Measurements from ENCODE around the gene NRXN2. TPM values are rescaled to one million over a fixed set of nuclear protein-coding genes. Genes with fewer than 3 reads are reported as not detected.
A peak's percentile ranks its signal among the peaks of the same experiment; 100 is the strongest.

Gene NRXN2
- total RNA-seq, 8 experiments from 2014 or later = 0.51 to 120 (median 71.9) TPM

DNA sequence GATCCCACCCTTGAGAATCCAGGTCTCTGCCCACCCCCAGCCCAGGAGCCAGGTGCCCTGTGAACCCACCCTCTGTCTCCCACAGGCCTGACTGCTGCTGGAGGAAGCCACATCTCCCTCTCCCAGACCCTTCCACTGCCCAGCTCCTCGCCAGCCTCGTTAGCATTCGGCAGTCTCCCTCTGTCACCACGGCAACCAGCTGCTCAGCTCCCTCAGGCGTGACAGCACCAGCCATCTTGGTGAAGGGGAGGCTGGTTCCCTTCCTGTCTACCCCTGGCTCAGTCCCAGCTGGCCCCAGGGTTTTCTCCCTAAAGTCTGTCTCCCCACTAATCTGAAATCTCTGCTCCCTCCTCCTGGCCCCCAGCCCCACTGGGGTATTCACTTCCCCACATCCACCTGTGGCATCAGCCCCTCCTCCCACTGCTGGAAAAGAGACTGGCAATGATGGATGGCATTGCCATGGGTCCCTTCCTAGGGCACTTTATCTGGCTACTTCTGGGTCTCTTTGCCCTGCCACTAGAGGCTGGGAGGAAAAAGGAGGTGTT is 28.1 kb downstream of the NRXN2 start:
- Histone ChIP-seq H3K4me1 (replicated peaks in 1 of 2) (peaks cover 33 to 40% of the 10 kb centered on the region in 2 donors), H3K4me3 (no peak overlapping the region), H3K27ac (peak overlapping the region; percentile 14 to 57)
- in situ Hi-C loops (cut with MboI; ENCODE audit: low pct_unique_long_range_greater_than_20kb in 2 of 9, low sequenced_read_pairs in 9 of 9, unreplicated experiment in 9 of 9) = no loop called here
- 0% methylated on average over 5 of the region's 5 CpGs; no CpG with 5 or more reads in 9 of the 10 experiments for WGBS, 10 experiments
- ATAC-seq (replicated peaks in 6 of 8) = peak in 6 of 8 experiments; percentile 49 to 98 (median 96)

DNA sequence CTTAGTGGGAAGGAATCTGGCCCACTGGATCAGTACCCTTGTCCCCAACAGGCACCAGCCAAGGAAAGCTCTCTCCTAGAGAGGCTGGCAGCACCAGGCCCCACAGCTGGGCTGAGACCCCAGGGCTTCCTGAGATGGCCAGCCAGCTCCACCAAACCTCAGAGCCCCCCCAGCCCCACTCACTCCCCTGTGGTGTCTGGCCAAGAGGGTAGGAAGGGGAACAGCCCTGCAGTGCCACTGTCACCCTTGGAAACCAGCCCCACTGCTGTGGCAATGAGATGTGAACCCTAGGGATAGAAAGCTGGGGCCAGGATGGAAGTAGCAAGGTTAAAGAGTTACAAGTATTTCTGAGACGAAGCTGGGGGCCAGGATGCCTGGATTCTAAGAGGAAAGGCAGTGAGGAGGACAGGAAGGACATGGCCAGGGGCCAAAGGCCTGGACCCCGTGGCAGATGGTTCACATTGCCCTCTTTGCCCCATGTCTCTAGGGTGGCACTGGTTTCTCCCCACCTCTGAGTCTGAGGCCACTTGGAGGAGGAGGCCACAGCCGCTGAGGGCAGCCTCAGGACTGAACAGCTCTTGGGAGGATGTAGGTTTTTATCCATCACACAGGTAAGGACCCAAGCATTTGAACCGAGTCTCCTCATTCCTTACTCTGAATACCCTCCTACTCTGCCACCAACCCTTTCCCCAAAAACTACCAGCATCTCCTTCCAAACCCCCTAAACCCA is 28.8 kb downstream of the NRXN2 start:
- Histone ChIP-seq H3K4me3 (no peak overlapping the region), H3K27ac (peak overlapping the region; percentile 14 to 57), H3K4me1 (replicated peaks in 1 of 2) (peaks cover 33 to 41% of the 10 kb centered on the region in 2 donors)
- 14 to 68% (median 44%) methylated on average over 1 to 3 of the region's 4 CpGs; no CpG with 5 or more reads in 4 of the 10 experiments for whole genome bisulfite sequencing, 10 experiments
- peak in 5 of 8 experiments; percentile 7 to 23 (median 15) for ATAC-seq (replicated peaks in 6 of 8)
- in situ Hi-C loops (cut with MboI; ENCODE audit: low pct_unique_long_range_greater_than_20kb in 2 of 9, low sequenced_read_pairs in 9 of 9, unreplicated experiment in 9 of 9) = no loop called here

DNA sequence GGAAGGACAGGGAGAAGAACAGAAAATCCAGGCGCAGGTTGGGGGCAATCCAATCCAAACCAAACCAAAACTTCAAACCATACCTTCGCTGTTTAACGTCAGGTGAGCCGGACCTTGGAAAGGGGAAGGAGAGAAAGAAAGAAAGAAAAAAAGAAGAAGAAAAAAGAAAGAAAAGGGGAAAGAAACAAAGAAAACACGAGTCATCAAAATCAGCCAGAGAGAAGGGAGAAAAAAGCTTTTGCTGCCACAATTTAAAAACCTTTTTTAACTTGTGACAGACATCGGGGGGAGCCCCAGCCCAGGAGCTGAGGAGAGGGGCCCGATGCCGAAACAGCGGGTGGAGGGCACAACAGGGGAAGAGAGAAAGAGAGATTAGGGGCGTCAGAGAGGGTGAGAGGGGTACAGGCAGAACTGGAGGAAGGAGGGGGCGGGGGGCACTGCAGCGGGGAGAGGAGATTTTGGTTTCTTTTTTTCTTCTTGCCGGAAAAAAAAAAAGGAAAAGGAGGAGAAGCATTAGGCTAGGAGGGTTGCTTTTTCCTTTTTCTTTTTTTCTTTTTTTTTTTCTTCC is 30.1 kb downstream of the NRXN2 start:
- in situ Hi-C loops (cut with MboI; ENCODE audit: low pct_unique_long_range_greater_than_20kb in 2 of 9, low sequenced_read_pairs in 9 of 9, unreplicated experiment in 9 of 9) = no loop called here

DNA sequence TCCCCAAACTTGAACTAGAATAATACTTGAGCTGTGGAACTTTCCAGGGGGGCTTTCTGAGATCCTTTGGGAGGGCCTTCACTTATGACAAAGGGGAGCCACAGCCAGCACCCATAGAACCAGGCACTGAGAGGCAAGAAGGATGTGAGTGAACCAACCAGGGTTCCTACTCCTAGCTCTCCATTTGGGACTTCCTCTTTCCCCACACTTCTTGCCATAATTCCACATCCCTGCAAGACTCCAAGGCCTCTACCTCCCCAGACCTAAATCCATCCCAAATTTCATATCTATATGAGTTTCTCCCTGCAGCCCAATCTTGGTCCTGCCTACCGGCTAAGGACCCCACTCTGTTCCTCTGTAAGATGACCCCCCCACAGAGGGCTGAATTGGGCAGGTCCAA is 31.5 kb downstream of the NRXN2 start:
- WGBS, 10 experiments = 33 to 100% (median 83%) methylated on average over 1 of the region's 1 CpG; no CpG with 5 or more reads in 4 of the 10 experiments
- H3K4me1 ChIP-seq (replicated peaks in 1 of 2) = peaks cover 49 to 59% of the 10 kb centered on the region in 2 donors
- H3K4me3 ChIP-seq = no peak overlapping the region
- in situ Hi-C loops (cut with MboI; ENCODE audit: low pct_unique_long_range_greater_than_20kb in 2 of 9, low sequenced_read_pairs in 9 of 9, unreplicated experiment in 9 of 9) = no loop called here
- H3K27ac ChIP-seq = no peak overlapping the region
- no peak for ATAC-seq (replicated peaks in 6 of 8)

More for the DNA sequence above, 30.1 kb downstream of the NRXN2 start:
- H3K4me3 ChIP-seq = no peak overlapping the region
- no peak overlapping the region for H3K27ac ChIP-seq
- ATAC-seq (replicated peaks in 6 of 8) = no peak
- WGBS, 10 experiments = 0 to 67% (median 39%) methylated on average over 4 to 11 of the region's 13 CpGs; no CpG with 5 or more reads in 1 of the 10 experiments
- H3K4me1 ChIP-seq (replicated peaks in 1 of 2) = peaks cover 44 to 54% of the 10 kb centered on the region in 2 donors

GRCh38 chr11:64690235-64690634 is 32.8 kb downstream of the NRXN2 start:
- in situ Hi-C loops (cut with MboI; ENCODE audit: low pct_unique_long_range_greater_than_20kb in 2 of 9, low sequenced_read_pairs in 9 of 9, unreplicated experiment in 9 of 9) = no loop called here
- ATAC-seq (replicated peaks in 6 of 8) = no peak
- peaks cover 36 to 46% of the 10 kb centered on the region in 2 donors for H3K4me1 ChIP-seq (replicated peaks in 1 of 2)
- 20 to 80% (median 55%) methylated on average over 1 to 2 of the region's 8 CpGs; no CpG with 5 or more reads in 6 of the 10 experiments for WGBS, 10 experiments
- no peak overlapping the region for H3K27ac ChIP-seq
- no peak overlapping the region for H3K4me3 ChIP-seq

DNA sequence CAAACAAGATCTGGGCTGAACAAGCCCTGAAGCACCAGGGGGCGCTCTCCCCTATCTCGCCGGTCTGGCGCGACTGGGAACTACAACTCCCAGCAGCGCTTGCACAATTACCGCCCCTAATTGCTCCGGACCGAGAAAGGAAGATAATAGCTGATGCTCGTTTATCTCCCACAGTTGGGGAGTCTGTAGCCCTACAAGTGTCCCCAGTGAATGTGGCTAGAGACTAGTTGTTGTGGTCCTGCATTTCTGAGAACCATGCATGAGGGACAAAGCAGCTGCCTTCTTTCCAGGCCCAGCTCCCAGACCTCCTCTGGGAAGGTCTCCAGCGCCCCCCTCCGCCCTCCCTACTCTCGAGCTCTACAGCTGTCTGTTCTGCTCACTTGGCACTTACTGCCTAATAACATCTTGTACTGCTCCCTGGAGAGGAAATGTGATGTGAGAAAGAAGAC is 34.4 kb downstream of the NRXN2 start:
- WGBS, 10 experiments = 0 to 3% (median 0%) methylated on average over 1 to 7 of the region's 13 CpGs; no CpG with 5 or more reads in 4 of the 10 experiments
- ATAC-seq (replicated peaks in 6 of 8) = peak; percentile 92 to 100 (median 95)
- H3K4me1 ChIP-seq (replicated peaks in 1 of 2) = peaks cover 22 to 29% of the 10 kb centered on the region in 2 donors
- in situ Hi-C loops (cut with MboI; ENCODE audit: low pct_unique_long_range_greater_than_20kb in 2 of 9, low sequenced_read_pairs in 9 of 9, unreplicated experiment in 9 of 9) = no loop called here
- H3K27ac ChIP-seq = peak overlapping the region; percentile 29 to 39
- H3K4me3 ChIP-seq = peak overlapping the region; percentile 17 to 35 (median 26)

DNA sequence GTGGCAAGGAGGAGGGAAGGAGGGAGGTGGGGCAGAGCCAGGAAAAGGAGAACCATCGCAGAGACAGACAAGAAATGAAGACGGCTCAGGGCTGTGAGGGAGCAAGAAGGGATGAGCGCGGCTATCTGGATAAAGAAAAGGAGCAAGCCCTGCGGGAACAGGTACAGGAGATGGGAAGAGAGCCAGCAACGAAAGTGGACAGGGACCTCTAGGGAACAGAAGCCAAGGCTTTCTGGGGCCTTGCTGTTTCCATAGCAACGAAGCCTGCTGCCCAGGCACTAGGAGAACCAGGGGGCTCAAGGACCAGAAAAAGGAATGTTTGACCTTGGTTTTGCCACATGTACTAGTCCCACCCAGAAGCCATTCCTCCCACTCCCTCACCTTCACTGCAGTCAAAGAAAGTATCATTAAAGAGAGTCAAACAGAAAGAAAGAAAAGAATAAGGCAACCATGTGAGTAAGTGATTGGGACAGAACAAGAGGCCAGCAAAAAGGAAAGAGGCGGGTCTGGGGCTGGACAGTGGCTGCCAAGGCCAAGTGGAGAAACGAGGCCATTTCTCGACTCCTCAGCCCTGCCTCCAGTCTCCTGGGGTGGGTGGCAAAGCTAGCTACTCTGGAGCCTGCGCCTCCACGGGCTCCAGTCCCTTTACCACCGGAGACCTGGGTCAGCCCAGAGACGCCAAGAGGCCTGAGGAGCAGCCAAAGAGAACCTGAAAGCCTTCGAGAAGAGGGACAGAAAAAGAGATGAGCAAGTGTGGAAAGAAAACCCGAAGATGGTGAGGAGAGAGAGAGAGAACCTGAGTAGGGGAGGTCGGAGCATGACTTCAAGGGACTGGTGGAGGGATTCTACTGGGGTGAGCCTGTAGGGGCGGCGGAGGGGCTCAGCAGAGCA is 35.1 kb downstream of the NRXN2 start:
- Histone ChIP-seq H3K4me1 (replicated peaks in 1 of 2) (peaks cover 18 to 23% of the 10 kb centered on the region in 2 donors), H3K27ac (no peak overlapping the region), H3K4me3 (peak overlapping the region in 1 of 5 donors; percentile 17)
- in situ Hi-C loops (cut with MboI; ENCODE audit: low pct_unique_long_range_greater_than_20kb in 2 of 9, low sequenced_read_pairs in 9 of 9, unreplicated experiment in 9 of 9) = no loop called here
- 36 to 81% (median 51%) methylated on average over 5 to 12 of the region's 19 CpGs; no CpG with 5 or more reads in 2 of the 10 experiments for WGBS, 10 experiments
- peak in 5 of 8 experiments; percentile 1 to 30 (median 2) for ATAC-seq (replicated peaks in 6 of 8)

DNA sequence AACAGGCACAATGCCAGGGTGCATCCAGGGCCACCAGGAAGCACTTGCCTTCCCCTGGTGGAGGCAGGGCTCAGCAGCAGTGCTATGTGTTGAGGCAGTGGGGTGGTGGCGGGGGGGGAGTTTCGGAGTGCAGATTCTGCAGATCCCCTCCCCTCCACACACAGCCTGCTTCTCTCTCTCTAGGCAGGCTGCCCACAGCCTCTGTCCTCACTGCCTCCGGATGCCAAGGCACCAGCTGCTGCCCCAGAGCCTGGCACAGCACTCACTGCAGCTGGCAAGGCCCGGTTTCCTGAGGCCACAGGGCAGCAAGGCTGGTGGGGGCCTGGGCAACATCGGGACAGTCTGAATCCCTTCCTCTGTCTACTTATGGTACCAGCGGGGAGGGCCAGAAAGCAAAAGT is 35.8 kb downstream of the NRXN2 start:
- 48 to 93% methylated on average over 3 of the region's 6 CpGs; no CpG with 5 or more reads in 8 of the 10 experiments for WGBS, 10 experiments
- no peak for ATAC-seq (replicated peaks in 6 of 8)
- in situ Hi-C loops (cut with MboI; ENCODE audit: low pct_unique_long_range_greater_than_20kb in 2 of 9, low sequenced_read_pairs in 9 of 9, unreplicated experiment in 9 of 9) = no loop called here
- peaks cover 18 to 20% of the 10 kb centered on the region in 2 donors for H3K4me1 ChIP-seq (replicated peaks in 1 of 2)
- H3K27ac ChIP-seq = no peak overlapping the region
- H3K4me3 ChIP-seq = no peak overlapping the region

GRCh38 chr11:64686466-64687170 is 36.4 kb downstream of the NRXN2 start:
- in situ Hi-C loops (cut with MboI; ENCODE audit: low pct_unique_long_range_greater_than_20kb in 2 of 9, low sequenced_read_pairs in 9 of 9, unreplicated experiment in 9 of 9) = no loop called here
- peaks cover 18 to 20% of the 10 kb centered on the region in 2 donors for H3K4me1 ChIP-seq (replicated peaks in 1 of 2)
- 10 to 100% (median 88%) methylated on average over 1 to 6 of the region's 9 CpGs; no CpG with 5 or more reads in 4 of the 10 experiments for WGBS, 10 experiments
- no peak overlapping the region for H3K27ac ChIP-seq
- H3K4me3 ChIP-seq = no peak overlapping the region
- ATAC-seq (replicated peaks in 6 of 8) = no peak

DNA sequence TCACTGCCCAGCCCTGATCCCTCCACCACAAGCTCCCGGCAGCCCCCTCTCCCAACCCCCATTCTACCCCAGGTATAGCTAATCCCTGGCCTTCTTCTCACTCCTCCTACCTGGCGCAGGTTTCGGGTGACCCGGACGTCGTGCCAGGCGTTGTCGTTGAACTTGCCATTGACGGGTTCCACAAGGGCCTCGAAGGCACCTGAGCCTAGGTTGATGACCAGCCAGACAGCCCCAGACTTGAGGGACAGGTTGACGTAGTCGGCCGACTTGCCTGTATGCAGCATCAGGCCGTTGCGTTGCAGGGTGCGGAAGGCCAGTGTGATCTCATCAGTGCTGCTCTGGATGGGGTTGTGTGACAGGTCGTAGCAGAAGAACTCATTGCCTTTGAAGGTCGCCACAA is 37.5 kb downstream of the NRXN2 start:
- Histone ChIP-seq H3K4me3 (no peak overlapping the region), H3K4me1 (replicated peaks in 1 of 2) (peaks cover 18 to 20% of the 10 kb centered on the region in 2 donors), H3K27ac (no peak overlapping the region)
- in situ Hi-C loops (cut with MboI; ENCODE audit: low pct_unique_long_range_greater_than_20kb in 2 of 9, low sequenced_read_pairs in 9 of 9, unreplicated experiment in 9 of 9) = no loop called here
- WGBS, 10 experiments = 59 to 90% (median 84%) methylated on average over 2 to 15 of the region's 18 CpGs; no CpG with 5 or more reads in 3 of the 10 experiments
- no peak for ATAC-seq (replicated peaks in 6 of 8)

DNA sequence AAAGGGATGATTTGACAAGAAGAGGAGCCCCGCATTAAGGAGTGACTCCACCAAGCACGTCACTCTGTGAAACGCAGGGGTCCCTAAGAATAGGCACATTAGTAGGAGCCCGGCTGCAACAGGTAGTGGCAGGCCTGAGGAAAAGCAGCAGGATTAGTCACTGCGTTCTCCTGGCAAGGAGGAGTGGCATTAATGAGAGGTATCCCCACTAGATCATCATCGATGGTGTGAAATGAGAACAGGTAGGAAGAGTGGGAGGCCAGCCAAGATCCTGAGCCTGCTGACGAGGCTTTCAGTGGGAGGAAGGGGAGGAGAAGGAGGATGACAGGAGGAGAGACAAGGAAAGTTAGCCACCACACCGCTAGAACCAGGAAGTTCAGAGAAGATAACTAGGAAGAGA is 38.6 kb downstream of the NRXN2 start:
- Histone ChIP-seq H3K4me3 (no peak overlapping the region), H3K27ac (no peak overlapping the region), H3K4me1 (replicated peaks in 1 of 2) (peaks cover 18 to 20% of the 10 kb centered on the region in 2 donors)
- in situ Hi-C loops (cut with MboI; ENCODE audit: low pct_unique_long_range_greater_than_20kb in 2 of 9, low sequenced_read_pairs in 9 of 9, unreplicated experiment in 9 of 9) = no loop called here
- 0 to 100% (median 59%) methylated on average over 1 to 7 of the region's 8 CpGs; no CpG with 5 or more reads in 2 of the 10 experiments for WGBS, 10 experiments
- ATAC-seq (replicated peaks in 6 of 8) = no peak

DNA sequence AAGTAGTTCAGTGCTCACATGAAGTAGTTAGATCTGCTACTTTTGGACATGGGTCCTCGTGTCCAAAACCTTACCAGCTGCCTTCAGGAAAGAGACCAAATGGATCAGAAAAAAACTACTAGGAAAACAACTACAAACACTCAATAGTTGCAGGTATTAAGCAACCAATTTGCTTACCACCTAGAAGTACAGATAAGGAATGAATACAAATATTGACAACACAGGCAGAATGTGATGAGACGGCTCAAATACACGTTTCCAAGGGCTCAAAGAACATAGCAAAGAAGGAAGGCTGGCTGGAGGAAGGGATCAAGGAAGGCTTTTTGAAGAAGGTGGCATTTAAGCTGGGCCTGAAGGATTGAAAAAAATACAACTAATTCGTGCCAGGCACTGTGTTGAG is 41.8 kb downstream of the NRXN2 start:
- Histone ChIP-seq H3K4me1 (replicated peaks in 1 of 2) (peaks cover 3 to 6% of the 10 kb centered on the region in 2 donors), H3K4me3 (no peak overlapping the region), H3K27ac (no peak overlapping the region)
- WGBS, 10 experiments = 0 to 73% (median 34%) methylated on average over 1 to 4 of the region's 4 CpGs; no CpG with 5 or more reads in 2 of the 10 experiments
- no peak for ATAC-seq (replicated peaks in 6 of 8)
- in situ Hi-C loops (cut with MboI; ENCODE audit: low pct_unique_long_range_greater_than_20kb in 2 of 9, low sequenced_read_pairs in 9 of 9, unreplicated experiment in 9 of 9) = no loop called here
